CD4-positive, alpha-beta T cell treated with Interleukin-17A for 1 hour (primary cell): ENCODE data around the gene CYP4F8.

Source experiments
- DNase-seq: peaks from one replicate; pipeline ENCODE4 v3.0.0-alpha.2; 2020

Gene CYP4F8

GRCh38 chr19:15616627-15617270 lies 1.7 kb downstream of the CYP4F8 start:
- DNase-seq = no peak

GRCh38 chr19:15618321-15618720 lies 3.3 kb downstream of the CYP4F8 start:
- no peak for DNase-seq

GRCh38 chr19:15621801-15622200 lies 6.8 kb downstream of the CYP4F8 start:
- DNase-seq = no peak

- DNase-seq = no peak
Measured at GRCh38 chr19:15622991-15623390, 8.0 kb downstream of the CYP4F8 start.

GRCh38 chr19:15623711-15624318 lies 8.8 kb downstream of the CYP4F8 start:
- DNase-seq = no peak

- no peak for DNase-seq
Measured at GRCh38 chr19:15628236-15629002, 13.4 kb downstream of the CYP4F8 start.

- peak; percentile 86 for DNase-seq
Measured at GRCh38 chr19:15629003-15629880, 14.2 kb downstream of the CYP4F8 start.

- peak; percentile 22 for DNase-seq
Measured at GRCh38 chr19:15631817-15632216, 16.8 kb downstream of the CYP4F8 start.

GRCh38 chr19:15633082-15633835 lies 18.2 kb downstream of the CYP4F8 start:
- DNase-seq = no peak

- no peak for DNase-seq
Measured at GRCh38 chr19:15634105-15634504, 19.1 kb downstream of the CYP4F8 start.

- DNase-seq = no peak
Measured at GRCh38 chr19:15635016-15635805, 20.2 kb downstream of the CYP4F8 start.

- no peak for DNase-seq
Measured at GRCh38 chr19:15636026-15636425, 21.0 kb downstream of the CYP4F8 start.

- no peak for DNase-seq
Measured at GRCh38 chr19:15639596-15639995, 24.6 kb downstream of the CYP4F8 start.

- DNase-seq = no peak
Measured at GRCh38 chr19:15640294-15640903, 25.4 kb downstream of the CYP4F8 start, which contains the start of gene CYP4F3. TSS of gene CYP4F3 (plus strand) at chr19:15640897. CDS start at chr19:15641416, 519 bp downstream.

GRCh38 chr19:15640904-15641597 lies 26.0 kb downstream of the CYP4F8 start:
- no peak for DNase-seq

GRCh38 chr19:15641901-15642491 lies 27.0 kb downstream of the CYP4F8 start:
- no peak for DNase-seq

- DNase-seq = no peak
Measured at GRCh38 chr19:15642807-15643206, 27.8 kb downstream of the CYP4F8 start.

- DNase-seq = no peak
Measured at GRCh38 chr19:15643387-15643786, 28.4 kb downstream of the CYP4F8 start.

- DNase-seq = no peak
Measured at GRCh38 chr19:15644066-15644741, 29.2 kb downstream of the CYP4F8 start.
